ENCODE measurements around the gene TSPYL4.
A peak's percentile ranks its signal among the peaks of the same experiment; 100 is the strongest.

Gene TSPYL4

DNA sequence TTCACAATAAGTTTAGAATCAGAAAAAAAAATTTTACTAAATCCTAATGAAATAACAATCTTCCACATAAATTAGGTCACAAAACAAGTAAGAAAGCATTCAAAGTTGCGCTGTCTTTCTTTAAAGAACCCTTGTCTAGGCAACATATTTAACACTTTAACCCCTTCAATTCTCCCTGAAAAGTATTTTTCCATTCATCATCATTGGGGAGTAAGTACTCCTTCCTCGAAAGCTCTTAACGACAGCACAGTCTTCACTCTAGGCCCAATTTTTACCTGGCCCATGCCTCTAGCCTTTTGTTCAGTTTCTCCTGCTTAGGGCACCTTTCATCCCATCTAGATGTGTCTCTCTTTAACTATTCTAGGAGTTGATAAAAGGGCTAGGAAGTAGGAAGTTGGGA, 23.2 kb upstream of the TSPYL4 start:
- no peak for DNase-seq (ENCODE audit: low read depth)
- peak overlapping the region; percentile 63 for H3K4me3 ChIP-seq (ENCODE audit: low read length)
- TF ChIP-seq, protein P1, sequence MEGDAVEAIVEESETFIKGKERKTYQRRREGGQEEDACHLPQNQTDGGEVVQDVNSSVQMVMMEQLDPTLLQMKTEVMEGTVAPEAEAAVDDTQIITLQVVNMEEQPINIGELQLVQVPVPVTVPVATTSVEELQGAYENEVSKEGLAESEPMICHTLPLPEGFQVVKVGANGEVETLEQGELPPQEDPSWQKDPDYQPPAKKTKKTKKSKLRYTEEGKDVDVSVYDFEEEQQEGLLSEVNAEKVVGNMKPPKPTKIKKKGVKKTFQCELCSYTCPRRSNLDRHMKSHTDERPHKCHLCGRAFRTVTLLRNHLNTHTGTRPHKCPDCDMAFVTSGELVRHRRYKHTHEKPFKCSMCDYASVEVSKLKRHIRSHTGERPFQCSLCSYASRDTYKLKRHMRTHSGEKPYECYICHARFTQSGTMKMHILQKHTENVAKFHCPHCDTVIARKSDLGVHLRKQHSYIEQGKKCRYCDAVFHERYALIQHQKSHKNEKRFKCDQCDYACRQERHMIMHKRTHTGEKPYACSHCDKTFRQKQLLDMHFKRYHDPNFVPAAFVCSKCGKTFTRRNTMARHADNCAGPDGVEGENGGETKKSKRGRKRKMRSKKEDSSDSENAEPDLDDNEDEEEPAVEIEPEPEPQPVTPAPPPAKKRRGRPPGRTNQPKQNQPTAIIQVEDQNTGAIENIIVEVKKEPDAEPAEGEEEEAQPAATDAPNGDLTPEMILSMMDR (IDR thresholded peaks at IDR 0.05; ENCODE audit: insufficient read depth, low read depth, low read length, missing control alignments) = no peak

DNA sequence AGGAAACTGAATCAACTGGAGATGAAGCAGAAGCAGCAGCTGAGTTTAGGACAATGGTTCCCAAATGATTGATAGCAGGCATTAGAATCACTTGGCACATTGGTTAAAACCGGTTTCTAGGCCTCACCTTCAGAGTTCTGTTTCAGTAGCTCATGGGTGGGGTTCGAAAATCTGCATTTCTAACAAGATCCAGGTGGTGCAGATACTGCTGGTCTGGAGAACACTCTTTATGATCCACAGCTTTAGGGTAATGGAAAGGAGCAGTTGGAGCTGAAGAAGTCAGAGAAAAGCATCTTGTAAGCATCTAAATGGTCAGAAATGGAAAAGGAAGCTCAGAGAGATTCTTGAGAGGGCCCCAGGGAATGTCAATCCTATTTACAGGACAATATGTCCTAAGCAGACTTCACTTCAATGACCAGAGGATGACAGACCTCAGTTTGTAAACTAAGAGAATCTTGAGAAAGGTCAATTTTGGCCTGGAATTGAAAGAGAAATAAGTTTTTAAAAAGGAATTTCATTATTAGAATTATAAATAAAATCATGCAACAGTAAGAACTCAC, 17.4 kb upstream of the TSPYL4 start:
- TF ChIP-seq, protein P1 (IDR thresholded peaks at IDR 0.05; ENCODE audit: insufficient read depth, low read depth, low read length, missing control alignments) = no peak

DNA sequence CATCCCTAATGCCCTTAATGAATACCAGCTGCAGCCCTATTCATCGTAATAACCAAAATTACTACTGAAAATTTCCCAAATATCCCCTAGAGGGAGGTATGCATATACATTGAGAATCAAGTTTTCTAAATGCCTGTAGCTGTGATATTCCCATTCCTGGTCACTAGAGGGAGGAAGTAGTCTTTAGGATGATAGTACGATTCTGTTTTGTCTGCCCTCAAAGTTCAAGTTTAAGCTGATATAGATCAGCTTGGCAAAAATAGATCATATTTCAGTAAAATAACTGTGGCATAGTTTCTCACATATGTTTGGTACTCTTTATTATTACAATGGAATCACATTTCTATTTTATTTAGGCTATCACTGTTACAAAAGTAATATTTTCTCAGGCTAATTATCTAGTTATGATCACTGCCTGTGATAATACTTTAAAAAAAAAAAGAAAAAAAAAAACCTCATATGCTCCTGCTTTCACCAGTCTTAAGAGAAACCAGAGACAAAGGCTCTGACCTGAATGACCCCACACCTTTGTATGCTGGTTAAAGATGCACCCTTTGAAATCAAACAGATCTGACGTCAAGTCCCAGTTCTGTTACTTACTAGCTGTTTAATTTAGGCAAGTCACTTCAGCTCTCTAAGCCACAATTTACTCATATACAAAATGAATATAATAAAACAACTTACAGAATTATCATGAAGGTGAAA, 14.9 kb upstream of the TSPYL4 start:
- TF ChIP-seq, protein P1 (IDR thresholded peaks at IDR 0.05; ENCODE audit: insufficient read depth, low read depth, low read length, missing control alignments) = peak; percentile 88
- DNase-seq (ENCODE audit: low read depth) = peak; percentile 81
- no peak overlapping the region for H3K4me3 ChIP-seq (ENCODE audit: low read length)

More for the DNA sequence above, 17.4 kb upstream of the TSPYL4 start:
- no peak for DNase-seq (ENCODE audit: low read depth)
- no peak overlapping the region for H3K4me3 ChIP-seq (ENCODE audit: low read length)

DNA sequence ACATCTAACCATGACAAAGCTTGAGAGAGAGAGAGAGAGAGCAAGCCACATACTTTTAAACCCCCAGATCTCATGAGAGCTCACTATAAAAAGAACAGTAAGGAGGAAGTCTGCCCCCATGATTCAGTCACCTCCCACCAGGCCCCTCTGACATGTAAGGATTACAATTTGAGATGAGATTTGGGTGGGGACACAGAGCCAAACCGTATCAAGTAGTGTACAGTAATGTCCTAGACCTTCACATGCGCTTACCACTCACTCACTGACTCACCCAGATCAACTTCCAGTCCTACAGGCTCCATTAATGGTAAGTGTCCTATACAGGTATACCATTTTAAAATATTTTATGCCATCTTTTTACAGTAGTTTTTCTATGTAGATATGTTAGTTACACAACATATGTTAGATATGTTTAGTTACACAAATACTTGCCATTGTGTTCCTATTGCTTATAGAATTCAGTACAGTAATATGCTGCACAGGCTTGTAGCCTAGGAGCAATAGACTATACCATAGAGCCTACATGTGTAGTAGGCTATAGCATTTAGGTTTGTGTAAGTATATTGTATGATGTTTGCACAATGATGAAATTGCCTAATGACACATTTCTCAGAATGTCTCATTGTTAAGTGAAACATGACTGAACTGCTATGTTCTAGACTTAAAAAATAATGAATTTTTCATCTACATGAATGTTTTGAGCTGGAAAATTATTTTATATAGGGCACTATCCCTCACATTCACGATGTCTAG, 14.1 kb upstream of the TSPYL4 start:
- DNase-seq (ENCODE audit: low read depth) = peak; percentile 64
- H3K4me3 ChIP-seq (ENCODE audit: low read length) = no peak overlapping the region
- TF ChIP-seq, protein P1 (IDR thresholded peaks at IDR 0.05; ENCODE audit: insufficient read depth, low read depth, low read length, missing control alignments) = no peak

DNA sequence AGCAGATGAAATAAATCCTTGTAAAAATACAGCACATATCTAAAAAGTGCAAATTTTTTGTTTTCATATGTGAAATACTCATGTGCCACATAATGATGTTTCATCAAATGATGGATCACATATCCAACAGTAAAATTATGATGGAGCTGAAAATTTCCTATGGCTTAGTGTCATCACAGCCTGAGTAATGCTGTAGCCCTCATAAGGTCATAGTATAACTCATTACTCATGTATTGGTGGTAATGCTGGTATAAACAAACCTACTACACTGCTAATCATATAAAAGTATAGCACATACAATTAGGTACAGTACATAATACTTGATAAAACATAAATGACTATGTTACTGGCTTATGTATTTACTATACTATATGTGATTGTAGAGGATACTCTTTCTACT, 12.9 kb upstream of the TSPYL4 start:
- H3K4me3 ChIP-seq (ENCODE audit: low read length) = no peak overlapping the region
- peak; percentile 70 for DNase-seq (ENCODE audit: low read depth)
- TF ChIP-seq, protein P1 (IDR thresholded peaks at IDR 0.05; ENCODE audit: insufficient read depth, low read depth, low read length, missing control alignments) = no peak

DNA sequence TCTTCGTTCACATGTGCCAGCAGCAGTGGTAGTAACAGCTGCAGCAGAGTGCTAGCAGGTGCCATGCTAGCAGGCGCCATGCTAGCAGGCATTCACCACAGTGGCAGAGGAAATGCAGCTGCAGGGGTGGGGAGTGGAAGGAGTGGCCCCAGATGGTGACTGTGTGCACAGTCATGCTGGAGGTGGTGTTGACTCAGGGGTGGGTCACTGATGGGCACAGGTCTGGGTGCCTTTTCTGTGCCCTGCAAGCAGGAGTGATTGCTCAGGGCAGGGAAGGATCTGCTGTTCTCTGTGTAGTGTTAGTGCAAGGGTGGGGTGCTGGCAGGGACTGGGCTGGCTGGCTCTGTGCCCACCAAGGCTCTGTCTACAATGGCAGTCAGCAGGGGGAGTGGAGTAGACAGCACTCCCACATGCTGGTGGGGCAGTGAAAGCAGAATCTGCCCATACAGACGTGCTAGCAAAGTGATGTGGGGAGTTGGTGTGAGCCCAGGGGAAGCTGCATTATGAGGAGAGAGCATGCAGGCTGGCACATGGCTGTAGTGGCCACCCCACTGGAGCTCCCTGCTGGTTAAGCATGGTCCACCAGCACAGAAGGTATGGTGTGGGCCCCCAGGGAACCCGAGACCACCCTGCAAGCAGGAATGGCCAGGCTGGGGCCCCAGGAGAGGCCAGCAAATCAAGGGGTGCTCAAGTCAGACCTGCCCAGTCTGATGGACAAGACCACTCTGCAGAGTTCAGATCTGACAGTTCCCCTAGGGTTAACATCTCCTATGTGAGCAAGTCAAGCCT, 11.4 kb upstream of the TSPYL4 start:
- TF ChIP-seq, protein P1 (IDR thresholded peaks at IDR 0.05; ENCODE audit: insufficient read depth, low read depth, low read length, missing control alignments) = no peak
- H3K4me3 ChIP-seq (ENCODE audit: low read length) = no peak overlapping the region
- DNase-seq (ENCODE audit: low read depth) = peak; percentile 88
